Measurements from ENCODE around the gene IREB2.

The IREB2 gene

GRCh38 chr15:78448441-78449219 lies 10.6 kb downstream of the IREB2 start:
- no peak overlapping the region for H3K27ac ChIP-seq (ENCODE audit: low read depth, low read length)
- H3K4me3 ChIP-seq (ENCODE audit: insufficient read depth, low read length, poor library complexity, severe bottlenecking) = no peak overlapping the region
- no peak overlapping the region for H2AFZ ChIP-seq (ENCODE audit: low read depth, low read length, severe bottlenecking)
- H3K36me3 ChIP-seq (ENCODE audit: low read length) = peaks cover 16% of the 10 kb centered on the region; the same call in 1 of the 2 replicates
- H3K9ac ChIP-seq (ENCODE audit: low read length) = no peak overlapping the region
- H3K79me2 ChIP-seq (ENCODE audit: insufficient read depth, low read length) = peaks cover 97% of the 10 kb centered on the region
- no peaks in the 10 kb centered on the region for H3K9me3 ChIP-seq (ENCODE audit: insufficient read depth, low read length)
- H3K4me2 ChIP-seq (ENCODE audit: low read depth, low read length, poor library complexity, severe bottlenecking) = no peak overlapping the region
- TF ChIP-seq CTCF (IDR thresholded peaks at IDR 0.05; ENCODE audit: insufficient read depth, low read length, poor library complexity, severe bottlenecking) = no peak
- no peak for TF ChIP-seq EZH2phosphoT487 (conservative IDR thresholded peaks at IDR 0.05; ENCODE audit: low read length)
- no peaks in the 10 kb centered on the region for H3K27me3 ChIP-seq (ENCODE audit: low read length)
- no peaks in the 10 kb centered on the region for H3F3A ChIP-seq (ENCODE audit: insufficient read depth)
- H4K20me1 ChIP-seq (ENCODE audit: low read depth, low read length) = peaks cover 17% of the 10 kb centered on the region
- H3K9me2 ChIP-seq (replicated peaks; ENCODE audit: insufficient read depth, low read length) = no peaks in the 10 kb centered on the region

DNA sequence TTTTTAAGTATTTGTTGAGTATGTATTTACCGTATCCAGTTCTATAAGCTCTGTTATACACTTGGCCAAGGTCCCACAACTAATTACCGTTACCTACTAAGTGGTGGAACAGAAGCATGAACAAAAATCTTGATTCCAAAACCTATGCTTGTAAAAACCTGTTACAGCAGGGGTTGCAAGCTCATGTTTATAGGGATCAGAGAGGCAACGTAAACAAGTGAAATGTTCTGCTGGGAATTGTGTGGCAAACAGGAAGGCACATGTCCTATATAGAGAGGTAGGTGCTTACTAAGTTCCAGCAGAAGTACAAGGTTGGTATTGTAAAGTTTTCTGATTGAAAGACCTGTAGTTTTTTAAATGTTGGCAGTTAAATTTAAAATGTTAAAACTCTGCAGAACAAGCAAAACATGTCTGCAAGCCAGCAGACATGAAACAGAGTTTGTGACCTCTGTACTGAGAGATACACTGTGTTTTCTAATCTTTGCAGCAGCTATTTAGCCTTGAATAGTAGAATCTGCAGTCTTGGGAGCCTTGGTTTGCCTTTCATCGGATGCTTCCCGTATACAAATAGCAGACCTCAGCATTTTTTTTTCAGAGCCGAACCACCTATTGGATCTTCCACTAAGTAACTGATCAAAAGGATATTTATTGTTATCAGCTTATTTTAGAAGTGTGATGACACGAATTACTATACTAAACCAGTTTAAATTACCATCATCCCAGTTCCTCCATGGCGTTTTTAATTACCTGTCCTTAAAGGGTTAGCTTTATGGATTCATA lies 11.4 kb downstream of the IREB2 start:
- Histone ChIP-seq H3K79me2 (ENCODE audit: insufficient read depth, low read length) (peaks cover 97% of the 10 kb centered on the region), H3K9me3 (ENCODE audit: insufficient read depth, low read length) (no peaks in the 10 kb centered on the region), H3K4me2 (ENCODE audit: low read depth, low read length, poor library complexity, severe bottlenecking) (no peak overlapping the region), H3K4me3 (ENCODE audit: insufficient read depth, low read length, poor library complexity, severe bottlenecking) (no peak overlapping the region), H3F3A (ENCODE audit: insufficient read depth) (no peaks in the 10 kb centered on the region), H3K9ac (ENCODE audit: low read length) (no peak overlapping the region), H3K27ac (ENCODE audit: low read depth, low read length) (no peak overlapping the region), H3K27me3 (ENCODE audit: low read length) (no peaks in the 10 kb centered on the region), H2AFZ (ENCODE audit: low read depth, low read length, severe bottlenecking) (no peak overlapping the region), H3K36me3 (ENCODE audit: low read length) (peaks cover 14% of the 10 kb centered on the region; the same call in 1 of the 2 replicates), H3K9me2 (replicated peaks; ENCODE audit: insufficient read depth, low read length) (no peaks in the 10 kb centered on the region), H4K20me1 (ENCODE audit: low read depth, low read length) (peaks cover 25% of the 10 kb centered on the region)
- TF ChIP-seq CTCF (IDR thresholded peaks at IDR 0.05; ENCODE audit: insufficient read depth, low read length, poor library complexity, severe bottlenecking) (no peak), EZH2phosphoT487 (conservative IDR thresholded peaks at IDR 0.05; ENCODE audit: low read length) (no peak)

GRCh38 chr15:78450285-78450858 lies 12.4 kb downstream of the IREB2 start:
- Histone ChIP-seq H4K20me1 (ENCODE audit: low read depth, low read length) (peaks cover 26% of the 10 kb centered on the region), H3K36me3 (ENCODE audit: low read length) (0 out of 2 replicates have a peak, but pooled peaks cover 7% of the 10 kb centered on the region)

More at GRCh38 chr15:78450285-78450858, 12.4 kb downstream of the IREB2 start:
- Histone ChIP-seq H3F3A (ENCODE audit: insufficient read depth) (0 out of 2 replicates have a peak, but pooled peaks cover 1% of the 10 kb centered on the region), H3K4me3 (ENCODE audit: insufficient read depth, low read length, poor library complexity, severe bottlenecking) (no peak overlapping the region), H3K9me3 (ENCODE audit: insufficient read depth, low read length) (no peaks in the 10 kb centered on the region), H3K4me2 (ENCODE audit: low read depth, low read length, poor library complexity, severe bottlenecking) (no peak overlapping the region), H3K27me3 (ENCODE audit: low read length) (no peaks in the 10 kb centered on the region), H3K79me2 (ENCODE audit: insufficient read depth, low read length) (peaks cover 98% of the 10 kb centered on the region), H3K27ac (ENCODE audit: low read depth, low read length) (no peak overlapping the region), H2AFZ (ENCODE audit: low read depth, low read length, severe bottlenecking) (no peak overlapping the region), H3K9me2 (replicated peaks; ENCODE audit: insufficient read depth, low read length) (no peaks in the 10 kb centered on the region), H3K9ac (ENCODE audit: low read length) (no peak overlapping the region)
- no peak for TF ChIP-seq EZH2phosphoT487 (conservative IDR thresholded peaks at IDR 0.05; ENCODE audit: low read length)
- TF ChIP-seq CTCF (IDR thresholded peaks at IDR 0.05; ENCODE audit: insufficient read depth, low read length, poor library complexity, severe bottlenecking) = no peak

Measured in SU-DHL-6 (cell line).